ENCODE data around the gene NTMT1. TPM values are rescaled to one million over a fixed set of nuclear protein-coding genes. Genes with fewer than 3 reads are reported as not detected.

The NTMT1 gene
- total and polyA plus RNA-seq, 8 donors = 19.5 to 35.4 (median 24.7) TPM

DNA sequence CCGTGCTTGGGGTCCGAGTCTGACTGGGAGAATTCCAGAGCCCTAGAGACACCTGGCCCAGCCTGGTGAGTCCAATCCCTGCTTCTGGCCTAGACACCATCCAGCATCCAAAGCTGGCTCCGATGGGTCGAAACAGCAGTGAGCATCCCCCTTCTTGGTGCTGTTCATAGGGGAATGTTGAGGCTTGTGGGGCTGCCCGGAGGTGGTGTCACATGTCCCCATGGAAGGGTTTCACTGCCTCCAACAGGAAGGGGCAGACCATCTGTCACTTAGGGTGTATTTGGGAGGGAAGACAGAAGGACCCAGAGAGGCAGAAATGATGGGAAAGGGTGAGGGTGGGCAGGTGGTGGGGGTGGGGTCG lies 19.0 kb upstream of the NTMT1 start:
- ATAC-seq (no peak), DNase-seq (no peak)
- TF ChIP-seq CTCF (IDR thresholded peaks at IDR 0.05) = no peak
- Histone ChIP-seq H3K4me3 (no peak overlapping the region), H3K27ac (peak overlapping the region; percentile 36 to 85), H3K9me3 (no peaks in the 10 kb centered on the region), H3K27me3 (no peaks in the 10 kb centered on the region), H3K36me3 (no peaks in the 10 kb centered on the region), H3K4me1 (peaks cover 15 to 45% of the 10 kb centered on the region in 2 donors)
- intact Hi-C loops (cut with DNase I) = loop anchor here (5.0 to 10.0 kb wide), 2 partner anchors 62 to 110 kb away; no protein-coding TSS in a partner anchor

- Histone ChIP-seq H3K27me3 (peaks cover 0 to 7% of the 10 kb centered on the region in 2 donors), H3K4me3 (no peak overlapping the region), H3K4me1 (peaks cover 15 to 45% of the 10 kb centered on the region in 2 donors), H3K27ac (peak overlapping the region; percentile 82 to 85), H3K9me3 (no peaks in the 10 kb centered on the region), H3K36me3 (no peaks in the 10 kb centered on the region)
- DNase-seq (peak in 1 of 4 donors; percentile 77), ATAC-seq (no peak)
- intact Hi-C loops (cut with DNase I) = loop anchor here (5.0 to 10.0 kb wide), 2 partner anchors 64 to 112 kb away; no protein-coding TSS in a partner anchor
- no peak for TF ChIP-seq CTCF (IDR thresholded peaks at IDR 0.05)
These were observed 17.1 kb upstream of the NTMT1 start for GRCh38 chr9:129608561-129609481.

DNA sequence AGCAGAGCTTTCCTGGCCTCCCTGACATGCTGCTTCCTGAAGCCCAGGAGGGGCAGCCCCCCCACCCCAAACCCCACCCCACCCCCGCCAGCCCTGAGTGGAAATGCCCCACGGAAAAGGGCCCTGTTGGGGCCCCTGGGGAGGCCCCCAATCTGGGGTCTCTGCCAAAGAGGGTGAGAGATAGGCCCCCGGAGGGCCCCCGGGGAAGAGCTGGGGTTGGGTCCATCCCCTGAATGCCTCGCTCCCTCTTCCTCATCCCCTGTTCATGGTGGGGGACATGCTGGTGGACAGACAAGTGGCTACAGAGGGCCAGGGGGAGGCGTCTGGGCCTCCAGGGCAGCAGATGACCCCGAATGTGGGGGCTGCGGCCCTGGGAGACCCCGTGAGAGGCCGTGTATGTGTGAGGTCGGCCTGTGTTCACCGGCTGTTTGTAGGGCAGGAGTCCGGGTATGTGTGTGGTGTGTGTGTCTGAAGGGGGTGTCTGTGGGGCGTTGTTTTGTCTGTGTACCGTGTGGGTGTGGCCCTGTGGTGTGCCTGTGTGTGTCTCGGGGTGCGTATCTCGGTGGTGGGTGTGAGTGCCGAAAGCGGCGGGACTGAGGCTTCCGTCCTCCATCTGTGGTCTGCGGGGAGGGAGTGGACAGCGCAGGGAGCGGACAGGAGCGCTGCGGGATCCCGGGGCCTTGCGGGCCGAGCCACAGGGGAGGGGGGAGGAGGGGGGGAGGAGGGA lies 16.3 kb upstream of the NTMT1 start:
- peak; percentile 2 for ATAC-seq

DNA sequence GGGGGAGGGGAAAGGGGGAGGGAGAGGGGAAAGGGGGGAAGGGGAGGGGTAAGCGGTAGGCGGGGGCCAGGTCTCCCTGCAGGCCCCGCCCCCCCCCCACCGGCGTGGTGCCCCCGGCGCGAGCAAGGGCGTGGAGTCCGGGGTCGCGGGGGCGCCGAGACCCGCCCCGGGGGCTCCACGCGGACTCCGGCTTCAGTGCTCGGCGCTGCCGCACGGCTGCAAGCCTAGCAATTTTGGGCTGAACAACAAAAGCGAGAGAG lies 15.8 kb upstream of the NTMT1 start:
- H3K36me3 ChIP-seq = no peaks in the 10 kb centered on the region
- no peak for TF ChIP-seq CTCF (IDR thresholded peaks at IDR 0.05)
- ATAC-seq (no peak), DNase-seq (no peak)
- peaks cover 15 to 45% of the 10 kb centered on the region in 2 donors for H3K4me1 ChIP-seq
- H3K27me3 ChIP-seq = peaks cover 0 to 11% of the 10 kb centered on the region in 2 donors
- peak overlapping the region; percentile 51 to 56 for H3K4me3 ChIP-seq
- no peaks in the 10 kb centered on the region for H3K9me3 ChIP-seq
- intact Hi-C loops (cut with DNase I) = loop anchor here (5.0 to 10.0 kb wide), 3 partner anchors 435 to 473 kb away; partner anchors contain the start of gene IER5L (in 1 of the 2)
- H3K27ac ChIP-seq = peak overlapping the region; percentile 82 to 85

More for the DNA sequence above, 16.3 kb upstream of the NTMT1 start:
- H3K36me3 ChIP-seq = no peaks in the 10 kb centered on the region
- peaks cover 15 to 45% of the 10 kb centered on the region in 2 donors for H3K4me1 ChIP-seq
- no peaks in the 10 kb centered on the region for H3K9me3 ChIP-seq
- peak overlapping the region; percentile 82 to 85 for H3K27ac ChIP-seq
- no peak for TF ChIP-seq CTCF (IDR thresholded peaks at IDR 0.05)
- intact Hi-C loops (cut with DNase I) = loop anchor here (5.0 to 10.0 kb wide), 5 partner anchors 65 to 472 kb away; partner anchors contain the start of gene IER5L (in 1 of the 2)
- peaks cover 0 to 11% of the 10 kb centered on the region in 2 donors for H3K27me3 ChIP-seq
- peak overlapping the region in 1 of 2 donors; percentile 56 for H3K4me3 ChIP-seq
- DNase-seq = peak in 2 of 4 donors; percentile 41 to 54

Data from left lung (tissue), 10 donors.